C4-2B (cell line): ENCODE measurements around the gene SHISAL1.

ENCODE experiments used
- CTCF ChIP-seq: fragments of 450-650 bp; conservative IDR thresholded peaks from 2 replicates; pipeline ENCODE4 v1.5.1; 2017; ENCODE audit warnings: mild to moderate bottlenecking
- ZFX ChIP-seq: fragments of 450-650 bp; IDR thresholded peaks from 2 replicates; pipeline ENCODE4 v1.6.1; 2017

GRCh38 chr22:44266796-44267760 is 45.7 kb downstream of the SHISAL1 start:
- no peak for TF ChIP-seq CTCF
- TF ChIP-seq ZFX, result no peak
